ENCODE data around the gene MAP1LC3B2.
"Not testable (repeated sequence)": the region's sequence is repeated elsewhere in the genome, so short reads cannot be mapped to it uniquely, and the experiment has no call there.

MAP1LC3B2 gene

DNA sequence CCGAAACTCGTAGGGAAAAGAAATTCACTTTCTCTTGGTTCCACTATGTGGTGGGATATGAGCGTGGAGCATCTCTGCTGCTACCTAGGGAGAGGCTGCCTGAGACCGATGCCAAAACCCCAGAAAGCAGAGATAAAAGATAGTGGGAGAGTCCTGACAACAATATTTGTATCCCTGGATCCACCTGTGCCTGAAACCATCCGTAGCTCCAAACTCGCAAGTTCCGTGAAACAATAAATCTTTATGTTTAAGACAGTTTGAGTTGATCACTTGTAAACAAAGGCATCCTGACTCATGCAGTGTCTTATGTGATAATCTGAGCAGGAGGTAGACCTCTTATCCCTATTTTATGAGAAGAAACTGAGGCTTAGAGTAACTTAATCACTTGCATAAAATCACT lies 2.9 kb downstream of the MAP1LC3B2 start:
- DNase-seq, result no peak

DNA sequence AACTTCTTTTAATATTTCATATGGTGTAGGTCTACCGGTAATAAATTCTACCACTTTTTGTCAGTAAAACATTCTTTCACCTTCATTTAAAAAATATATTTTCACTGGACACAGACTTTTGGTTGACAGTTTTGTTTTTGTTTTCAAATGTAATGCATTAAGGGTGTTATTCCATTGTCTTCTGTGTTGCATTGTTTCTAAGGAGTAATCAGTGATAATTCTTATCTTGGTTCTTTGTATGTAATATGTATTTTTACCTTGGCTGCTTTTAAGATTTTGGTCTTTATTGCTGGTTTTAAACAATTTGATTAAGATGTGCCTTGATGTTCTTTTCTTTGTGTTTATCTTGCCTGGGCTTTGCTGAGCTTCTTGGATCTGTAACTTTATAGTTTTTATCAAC lies 4.1 kb downstream of the MAP1LC3B2 start:
- no peak for DNase-seq

- DNase-seq, result no peak
Observed at GRCh38 chr12:116564080-116564479, 4.9 kb downstream of the MAP1LC3B2 start.

DNA sequence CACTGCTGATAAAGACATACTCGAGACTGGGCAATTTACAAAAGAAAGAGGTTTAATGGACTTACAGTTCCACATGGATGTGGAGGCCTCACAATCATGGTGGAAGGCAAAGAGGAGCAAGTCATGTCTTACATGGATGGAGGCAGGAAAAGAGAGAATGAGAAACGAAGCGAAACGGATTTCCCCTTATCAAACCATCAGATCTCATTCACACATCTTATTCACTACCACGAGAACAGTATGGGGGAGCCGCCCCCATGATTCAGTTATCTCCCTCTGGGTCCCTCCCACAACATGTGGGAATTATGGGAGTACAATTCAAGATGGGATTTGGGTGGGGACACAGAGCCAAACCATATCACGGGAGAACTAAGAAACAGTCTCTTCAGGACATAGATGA lies 6.0 kb downstream of the MAP1LC3B2 start:
- not testable (repeated sequence) for DNase-seq

DNA sequence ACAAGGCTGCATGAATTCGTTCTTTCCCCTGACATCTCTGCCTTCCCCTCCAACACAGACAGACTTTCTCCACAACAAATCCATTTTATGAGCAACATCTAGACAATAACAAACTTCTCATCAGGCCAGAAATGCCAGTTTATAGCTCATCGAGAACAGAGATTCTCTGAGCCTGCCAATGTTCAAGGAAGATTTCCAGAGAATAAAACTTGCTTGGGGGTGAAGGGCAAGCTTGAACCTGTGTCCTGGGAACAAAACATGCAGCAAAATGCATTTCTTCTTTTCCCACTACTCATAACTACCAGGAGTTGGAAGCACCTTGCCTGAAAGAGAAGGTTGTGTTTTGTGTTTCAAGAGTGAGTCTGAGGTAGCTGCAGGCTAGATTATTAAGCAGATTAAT lies 6.8 kb downstream of the MAP1LC3B2 start:
- DNase-seq, result no peak

DNA sequence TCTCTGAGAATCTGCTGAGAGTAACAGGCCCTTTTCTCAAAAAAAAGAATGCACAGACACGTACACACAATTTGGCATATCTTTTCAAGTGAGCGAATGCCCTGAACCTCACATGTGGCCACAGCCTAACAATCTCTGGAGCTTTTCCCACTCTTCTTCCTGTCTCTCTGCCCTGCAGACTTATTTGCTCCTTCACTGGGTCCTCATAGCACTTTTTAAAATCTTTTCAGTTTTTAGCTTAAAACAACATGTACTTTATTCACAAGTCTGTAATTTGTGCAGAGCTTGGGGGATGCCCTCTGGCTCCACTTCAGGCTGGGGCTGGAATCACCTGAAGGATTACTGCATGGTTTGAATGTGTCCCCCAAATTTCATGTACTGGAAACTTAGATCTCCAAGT lies 9.0 kb downstream of the MAP1LC3B2 start:
- no peak for DNase-seq

- DNase-seq, result no peak
Observed at GRCh38 chr12:116571089-116571488, 11.9 kb downstream of the MAP1LC3B2 start.

- DNase-seq, result no peak
Observed at GRCh38 chr12:116573776-116574175, 14.6 kb downstream of the MAP1LC3B2 start.

DNA sequence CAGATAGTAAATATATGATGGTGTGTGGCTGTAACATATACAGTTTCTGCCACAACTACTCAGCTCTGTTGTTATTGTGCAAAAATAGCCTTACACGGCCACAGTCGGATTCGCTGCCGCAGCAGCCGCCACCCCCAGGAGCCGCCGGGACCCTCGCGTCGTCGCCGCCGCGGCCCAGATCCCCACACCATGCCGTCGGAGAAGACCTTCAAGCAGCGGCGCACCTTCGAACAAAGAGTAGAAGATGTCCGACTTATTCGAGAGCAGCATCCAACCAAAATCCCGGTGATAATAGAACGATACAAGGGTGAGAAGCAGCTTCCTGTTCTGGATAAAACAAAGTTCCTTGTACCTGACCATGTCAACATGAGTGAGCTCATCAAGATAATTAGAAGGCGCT lies 16.6 kb downstream of the MAP1LC3B2 start:
- DNase-seq, result not testable (repeated sequence)

DNA sequence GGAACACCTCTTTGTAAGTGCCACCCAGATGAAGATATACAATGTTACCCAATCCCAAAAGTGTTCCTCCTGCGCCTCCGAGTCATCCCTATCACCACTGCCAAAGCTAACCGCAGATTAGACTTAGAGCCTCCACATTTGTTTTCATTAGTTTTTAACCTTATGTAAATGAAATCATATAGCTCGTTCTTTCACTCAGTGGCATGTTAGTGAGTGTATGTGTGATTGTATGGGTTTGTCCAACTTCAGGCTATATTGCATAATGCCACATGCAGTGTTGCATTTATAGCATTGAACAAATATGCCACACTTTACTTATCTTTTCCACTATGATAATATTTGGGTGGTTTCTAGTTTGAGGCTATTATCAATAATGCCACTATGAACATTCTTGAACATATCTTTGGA lies 18.0 kb downstream of the MAP1LC3B2 start:
- no peak for DNase-seq

- DNase-seq, result no peak
Observed at GRCh38 chr12:116578051-116578450, 18.9 kb downstream of the MAP1LC3B2 start.

GRCh38 chr12:116582610-116583009 lies 23.4 kb downstream of the MAP1LC3B2 start:
- no peak for DNase-seq

DNA sequence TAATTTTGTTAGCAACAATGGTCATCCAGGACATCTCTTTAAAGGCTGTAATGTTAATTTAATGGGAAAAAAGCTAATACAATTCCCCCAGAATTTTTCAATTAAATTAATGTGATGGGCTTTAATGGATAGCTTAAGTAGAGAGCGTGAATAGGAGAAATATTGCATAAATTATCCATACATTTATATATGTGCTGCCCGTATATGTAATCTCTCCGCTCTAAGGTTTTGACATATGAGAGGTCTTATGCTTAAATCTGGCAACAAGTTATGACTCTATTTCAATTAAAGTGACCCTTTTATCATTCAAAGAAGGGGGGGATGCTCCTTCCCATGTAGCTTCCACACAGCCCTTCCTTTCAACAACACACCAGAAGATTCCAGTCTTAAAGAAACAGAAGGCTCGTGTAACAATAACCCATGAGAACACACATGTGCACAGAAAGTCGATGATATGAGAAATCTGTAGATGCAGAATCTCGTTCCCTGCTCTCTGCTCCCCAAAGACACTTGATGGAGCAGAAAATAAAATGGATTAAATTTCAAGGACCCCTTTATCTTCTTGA lies 24.0 kb downstream of the MAP1LC3B2 start:
- no peak for DNase-seq

DNA sequence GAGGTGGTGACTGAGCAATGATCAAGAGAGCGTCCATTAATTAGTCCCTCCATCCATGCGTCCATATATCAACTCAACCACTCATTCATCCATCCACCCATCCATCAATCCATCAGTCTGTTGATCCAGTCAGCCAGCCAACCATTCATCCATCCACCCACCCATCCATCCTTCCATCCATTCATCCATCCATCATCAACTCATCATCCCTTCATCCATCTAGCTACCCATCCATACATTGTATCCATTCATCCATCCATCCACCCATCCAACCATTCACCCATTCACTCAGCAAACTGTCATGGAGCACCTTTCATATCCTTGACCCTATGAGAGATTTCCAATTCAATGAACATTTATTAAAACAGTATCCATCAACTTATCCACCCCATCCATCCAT lies 28.1 kb downstream of the MAP1LC3B2 start:
- no peak for DNase-seq

DNA sequence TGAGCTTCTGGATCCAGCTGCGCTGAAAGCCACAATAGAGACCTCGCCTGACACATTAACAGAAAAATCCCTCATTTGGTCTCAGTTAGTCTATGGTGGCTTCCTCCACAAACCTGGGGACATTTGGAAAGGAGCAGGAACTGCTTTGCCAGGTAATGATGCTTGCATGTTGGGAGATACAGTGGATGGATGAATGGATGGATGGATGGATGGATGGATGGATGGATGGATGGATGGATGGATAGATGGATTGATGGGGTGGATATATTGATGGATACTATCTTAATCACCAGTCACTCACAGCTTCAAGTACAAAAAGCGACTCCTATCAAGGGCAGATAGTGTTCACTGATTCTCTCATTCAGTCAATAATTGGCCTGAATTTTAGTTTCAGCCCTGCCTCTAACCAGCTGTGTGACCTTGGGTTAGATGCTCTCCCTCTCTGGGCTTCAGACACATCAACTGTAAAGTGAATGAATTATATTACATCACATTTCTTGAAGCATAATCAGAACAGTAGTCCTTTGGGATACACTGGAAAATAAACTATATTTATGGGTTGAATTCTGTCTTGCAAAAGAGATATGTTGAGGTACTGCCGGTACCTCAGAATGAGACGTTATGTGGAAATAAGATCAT lies 29.3 kb downstream of the MAP1LC3B2 start:
- no peak for DNase-seq

- no peak for DNase-seq
Observed at GRCh38 chr12:116589581-116589980, 30.4 kb downstream of the MAP1LC3B2 start.

- no peak for DNase-seq
Observed at GRCh38 chr12:116590561-116590960, 31.4 kb downstream of the MAP1LC3B2 start.

DNA sequence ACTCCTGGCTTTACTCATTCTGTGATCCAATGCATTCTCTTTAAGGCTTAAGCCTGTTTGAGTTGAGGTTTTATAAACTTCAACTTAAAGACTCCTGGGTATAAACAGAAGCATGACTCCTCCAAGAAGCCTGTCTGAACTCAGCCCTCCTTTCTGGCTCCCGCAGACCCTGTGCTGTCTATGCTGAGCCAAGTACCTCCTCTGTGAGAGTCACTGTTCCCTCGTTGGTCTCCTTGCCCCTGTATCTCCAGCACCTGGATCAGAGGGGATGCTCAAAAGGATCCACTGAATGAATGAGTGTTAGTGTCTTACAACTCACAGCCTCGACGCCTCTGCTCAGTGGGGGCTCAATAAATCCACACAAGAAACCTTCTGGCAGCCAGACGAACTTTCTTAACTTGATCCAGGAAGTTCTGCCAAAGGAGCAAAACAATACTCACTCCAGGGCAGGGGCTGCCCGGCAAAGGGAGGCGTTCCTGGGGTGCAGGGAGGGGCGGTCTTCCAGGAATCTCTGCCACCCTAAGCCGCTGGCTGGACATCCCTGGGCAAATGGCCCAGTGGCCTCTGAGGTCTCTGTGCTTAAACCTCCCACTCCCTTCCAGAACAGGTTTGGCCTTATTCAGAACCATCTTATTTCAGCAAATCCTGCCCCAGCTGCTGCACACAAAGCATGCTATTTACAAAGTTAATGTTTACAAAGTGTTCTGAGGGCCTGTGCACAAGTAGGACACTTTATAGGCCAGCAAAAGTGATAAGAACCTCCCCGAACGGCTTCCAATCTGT lies 32.9 kb downstream of the MAP1LC3B2 start:
- no peak for DNase-seq

GRCh38 chr12:116592731-116593130 lies 33.5 kb downstream of the MAP1LC3B2 start:
- no peak for DNase-seq

- DNase-seq, result no peak
Observed at GRCh38 chr12:116594325-116595038, 35.3 kb downstream of the MAP1LC3B2 start.

DNA sequence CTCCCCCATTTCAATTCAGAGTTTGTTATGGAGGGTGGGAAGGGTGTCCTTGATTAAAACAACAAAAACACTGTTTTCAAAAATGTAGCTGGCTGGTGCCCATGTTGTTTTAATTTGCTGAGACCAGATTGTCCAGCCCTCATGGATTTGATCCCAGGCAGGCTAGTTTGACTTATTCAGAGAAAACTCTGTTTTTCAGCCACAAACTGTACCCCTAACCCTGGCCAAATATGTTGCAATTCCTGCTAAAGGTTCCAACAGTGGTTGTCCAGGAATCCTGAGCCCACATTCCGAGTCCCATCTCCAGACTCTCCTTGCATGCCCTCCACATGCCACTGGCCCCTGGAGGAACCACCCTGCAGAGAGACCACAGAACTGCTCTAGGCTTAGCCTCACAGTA lies 36.0 kb downstream of the MAP1LC3B2 start:
- no peak for DNase-seq

DNA sequence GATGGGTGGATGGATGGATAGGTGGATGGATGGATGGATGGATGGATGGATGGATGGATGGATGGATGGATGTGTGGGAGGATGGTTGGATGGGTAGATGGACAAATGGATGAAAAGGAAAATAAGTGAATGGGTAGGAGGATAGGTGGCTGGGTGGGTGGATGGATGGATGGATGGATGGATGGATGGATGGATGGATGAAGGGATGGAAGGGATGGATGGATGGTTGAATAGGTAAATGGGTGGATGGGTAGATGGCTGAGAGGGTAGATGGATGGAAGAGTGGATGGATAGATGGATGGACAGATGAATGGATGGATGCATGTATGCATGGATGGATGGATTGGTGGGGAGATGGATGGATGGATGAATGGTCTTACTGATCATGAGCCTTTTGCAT lies 36.5 kb downstream of the MAP1LC3B2 start:
- DNase-seq, result no peak

DNA sequence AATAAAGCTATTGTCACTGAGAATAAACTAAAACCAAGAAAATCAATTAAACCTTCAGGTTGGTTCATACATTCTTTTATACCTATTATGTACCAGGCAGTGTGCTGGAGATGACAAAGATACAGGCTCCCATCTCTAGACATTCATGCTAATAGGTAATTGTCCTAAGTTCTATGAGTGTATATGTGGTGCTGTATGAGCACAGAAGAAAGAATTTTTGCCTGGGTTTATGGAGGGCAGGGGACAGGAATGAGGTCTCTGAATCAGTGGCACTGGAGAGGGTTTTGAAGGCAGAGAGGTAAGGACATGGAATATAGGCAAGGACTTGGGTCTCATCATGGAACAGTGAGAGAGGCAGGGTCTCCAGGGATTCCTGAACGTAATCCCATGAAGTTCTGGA lies 38.7 kb downstream of the MAP1LC3B2 start:
- no peak for DNase-seq

Data from NCI-H1436 treated with DMSO at 0.1 percent for 48 hours (cell line).